Panc1 (cell line): Measurements from ENCODE around the gene RBBP6. TPM values are rescaled to one million over a fixed set of nuclear protein-coding genes. Genes with fewer than 3 reads are reported as not detected.
A peak's percentile ranks its signal among the peaks of the same experiment; 100 is the strongest.

ENCODE experiments used
- ATAC-seq: fragments of 200-7000 bp; cut with Tn5 transposase; 2 replicates; pipeline ENCODE4 v1.9.1; 2020; ENCODE audit warnings: mild to moderate bottlenecking, moderate library complexity
- BruUV-seq: library from RNA; stranded (reverse); fragments of 400-500 nt; replicated peaks from 2 replicates; lab custom pipeline; 2021; lab: Mats Ljungman, UMichigan
- CTCF ChIA-PET: fragments of 300-600 bp; sonication (Branson Sonifier 250); formaldehyde crosslinking; loops from one replicate; lab custom pipeline; 2022; ENCODE audit warnings: antibody characterized with exemption; lab: Charles Lee
- POLR2A ChIA-PET: fragments of 300-600 bp; sonication (Branson Sonifier 250); formaldehyde crosslinking; loops from one replicate; lab custom pipeline; 2022; ENCODE audit warnings: antibody characterized with exemption; lab: Charles Lee
- DNase-seq: peaks from one replicate; pipeline ENCODE4 v3.0.0-alpha.2; 2010; ENCODE audit warnings: low read depth, low spot score
- H3K27ac ChIP-seq: 2 replicates; pipeline ENCODE4 v1.5.1; 2011; ENCODE audit warnings: mild to moderate bottlenecking, low read length, inconsistent platforms
- H3K27me3 ChIP-seq: fragments of 200-500 bp; sonication (Bioruptor generic); 2 replicates; pipeline ENCODE4 v1.6.0; 2014; ENCODE audit warnings: low read length, inconsistent platforms; ENCODE audit not compliant: control insufficient read depth, insufficient read depth
- H3K36me3 ChIP-seq: fragments of 200-500 bp; sonication (Bioruptor generic); 2 replicates; pipeline ENCODE4 v1.5.1; 2014; ENCODE audit warnings: inconsistent platforms, mild to moderate bottlenecking, low read length, moderate library complexity; ENCODE audit not compliant: control insufficient read depth, insufficient read depth
- H3K4me1 ChIP-seq: 2 replicates; pipeline ENCODE4 v1.5.1; 2011; ENCODE audit warnings: inconsistent platforms, mild to moderate bottlenecking, low read length, moderate library complexity; ENCODE audit not compliant: control insufficient read depth, insufficient read depth
- H3K4me3 ChIP-seq, 2 experiments: 2 replicates each; pipeline ENCODE4 v1.5.1; 2011 to 2012; ENCODE audit warnings: low read depth in 2 of 2, low read length in 2 of 2, mild to moderate bottlenecking in 2 of 2, inconsistent platforms in 1 of 2, moderate library complexity in 1 of 2
- H3K9me3 ChIP-seq: fragments of 200-500 bp; sonication (Bioruptor generic); 2 replicates; pipeline ENCODE4 v1.5.1; 2014; ENCODE audit warnings: low read depth, mild to moderate bottlenecking, inconsistent platforms, low read length, moderate library complexity; ENCODE audit not compliant: control insufficient read depth, insufficient read depth
- POLR2AphosphoS5 ChIP-seq: IDR thresholded peaks from 2 replicates; pipeline ENCODE4 v1.6.1; 2012; ENCODE audit warnings: mild to moderate bottlenecking, low read depth, low read length, moderate library complexity
- SIN3A ChIP-seq: IDR thresholded peaks from 2 replicates; pipeline ENCODE4 v1.6.1; 2012; ENCODE audit warnings: low read depth, mild to moderate bottlenecking, low read length, moderate library complexity, borderline replicate concordance; ENCODE audit not compliant: insufficient read depth
- TCF7L2 ChIP-seq: IDR thresholded peaks from 2 replicates; pipeline ENCODE4 v1.6.1; 2011; ENCODE audit warnings: mild to moderate bottlenecking, low read depth, low read length, inconsistent platforms
- in situ Hi-C: cut with HindIII; loops from 2 replicates; pipeline ENCODE4 v1.10.0; 2016; ENCODE audit warnings: low sequenced_read_pairs, low pct_unique_long_range_greater_than_20kb
- intact Hi-C: fragments of 100-400 bp; cut with micrococcal nuclease; formaldehyde crosslinking; loops from one replicate; pipeline ENCODE4 v1.10.0; 2022; ENCODE audit not compliant: unreplicated experiment
- total RNA-seq: library from RNA; stranded (reverse); gene quantifications from one replicate; pipeline ENCODE4 v1.2.1, GENCODE V29; 2021; ENCODE audit not compliant: unreplicated experiment
- TF ChIP-seq, protein P1 (sequence below): fragments of 450-650 bp; IDR thresholded peaks from 2 replicates; pipeline ENCODE4 v1.5.1; 2017; ENCODE audit warnings: mild to moderate bottlenecking
- TF ChIP-seq, protein P2 (sequence below), 2 experiments: IDR thresholded peaks; 2 replicates each; pipeline ENCODE4 v1.6.1; 2011 to 2012; ENCODE audit warnings: low read depth in 2 of 2, control low read depth in 1 of 2, low read length in 1 of 2, mild to moderate bottlenecking in 1 of 2, moderate library complexity in 1 of 2; ENCODE audit not compliant: insufficient read depth in 1 of 2

RBBP6 gene
- total RNA-seq, 1 experiment from 2014 or later: 42.7 TPM

DNA sequence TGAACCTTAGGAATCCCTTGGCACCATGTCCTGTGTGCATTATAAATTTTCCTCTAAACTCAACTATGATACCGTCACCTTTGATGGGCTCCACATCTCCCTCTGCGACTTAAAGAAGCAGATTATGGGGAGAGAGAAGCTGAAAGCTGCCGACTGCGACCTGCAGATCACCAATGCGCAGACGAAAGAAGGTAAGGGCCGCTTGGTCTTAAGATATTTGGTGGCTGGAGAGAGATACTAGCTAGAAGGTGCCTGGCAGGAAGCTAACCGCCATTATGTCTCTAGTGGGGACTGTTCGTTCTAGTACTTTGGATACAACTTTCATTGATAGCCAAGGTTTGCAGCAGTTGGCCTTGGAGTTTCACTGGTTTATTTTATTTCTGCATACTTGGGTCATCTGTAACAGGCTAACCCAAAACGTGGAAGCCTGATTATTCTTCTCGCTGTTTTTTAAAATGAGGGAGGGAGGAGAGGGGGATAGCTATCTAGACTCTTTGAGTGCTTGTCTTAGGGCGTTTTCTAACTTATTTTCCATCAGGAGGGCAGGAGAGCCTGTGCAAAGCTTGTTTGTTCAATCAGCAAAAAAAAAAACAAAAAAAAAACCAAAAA lies 1.3 kb downstream of the RBBP6 start:
- H3K27me3 ChIP-seq: no peaks in the 10 kb centered on the region
- TF ChIP-seq POLR2AphosphoS5: no peak
- no peak for TF ChIP-seq SIN3A
- TF ChIP-seq, protein P1, sequence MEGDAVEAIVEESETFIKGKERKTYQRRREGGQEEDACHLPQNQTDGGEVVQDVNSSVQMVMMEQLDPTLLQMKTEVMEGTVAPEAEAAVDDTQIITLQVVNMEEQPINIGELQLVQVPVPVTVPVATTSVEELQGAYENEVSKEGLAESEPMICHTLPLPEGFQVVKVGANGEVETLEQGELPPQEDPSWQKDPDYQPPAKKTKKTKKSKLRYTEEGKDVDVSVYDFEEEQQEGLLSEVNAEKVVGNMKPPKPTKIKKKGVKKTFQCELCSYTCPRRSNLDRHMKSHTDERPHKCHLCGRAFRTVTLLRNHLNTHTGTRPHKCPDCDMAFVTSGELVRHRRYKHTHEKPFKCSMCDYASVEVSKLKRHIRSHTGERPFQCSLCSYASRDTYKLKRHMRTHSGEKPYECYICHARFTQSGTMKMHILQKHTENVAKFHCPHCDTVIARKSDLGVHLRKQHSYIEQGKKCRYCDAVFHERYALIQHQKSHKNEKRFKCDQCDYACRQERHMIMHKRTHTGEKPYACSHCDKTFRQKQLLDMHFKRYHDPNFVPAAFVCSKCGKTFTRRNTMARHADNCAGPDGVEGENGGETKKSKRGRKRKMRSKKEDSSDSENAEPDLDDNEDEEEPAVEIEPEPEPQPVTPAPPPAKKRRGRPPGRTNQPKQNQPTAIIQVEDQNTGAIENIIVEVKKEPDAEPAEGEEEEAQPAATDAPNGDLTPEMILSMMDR: no peak
- TF ChIP-seq, protein P2, sequence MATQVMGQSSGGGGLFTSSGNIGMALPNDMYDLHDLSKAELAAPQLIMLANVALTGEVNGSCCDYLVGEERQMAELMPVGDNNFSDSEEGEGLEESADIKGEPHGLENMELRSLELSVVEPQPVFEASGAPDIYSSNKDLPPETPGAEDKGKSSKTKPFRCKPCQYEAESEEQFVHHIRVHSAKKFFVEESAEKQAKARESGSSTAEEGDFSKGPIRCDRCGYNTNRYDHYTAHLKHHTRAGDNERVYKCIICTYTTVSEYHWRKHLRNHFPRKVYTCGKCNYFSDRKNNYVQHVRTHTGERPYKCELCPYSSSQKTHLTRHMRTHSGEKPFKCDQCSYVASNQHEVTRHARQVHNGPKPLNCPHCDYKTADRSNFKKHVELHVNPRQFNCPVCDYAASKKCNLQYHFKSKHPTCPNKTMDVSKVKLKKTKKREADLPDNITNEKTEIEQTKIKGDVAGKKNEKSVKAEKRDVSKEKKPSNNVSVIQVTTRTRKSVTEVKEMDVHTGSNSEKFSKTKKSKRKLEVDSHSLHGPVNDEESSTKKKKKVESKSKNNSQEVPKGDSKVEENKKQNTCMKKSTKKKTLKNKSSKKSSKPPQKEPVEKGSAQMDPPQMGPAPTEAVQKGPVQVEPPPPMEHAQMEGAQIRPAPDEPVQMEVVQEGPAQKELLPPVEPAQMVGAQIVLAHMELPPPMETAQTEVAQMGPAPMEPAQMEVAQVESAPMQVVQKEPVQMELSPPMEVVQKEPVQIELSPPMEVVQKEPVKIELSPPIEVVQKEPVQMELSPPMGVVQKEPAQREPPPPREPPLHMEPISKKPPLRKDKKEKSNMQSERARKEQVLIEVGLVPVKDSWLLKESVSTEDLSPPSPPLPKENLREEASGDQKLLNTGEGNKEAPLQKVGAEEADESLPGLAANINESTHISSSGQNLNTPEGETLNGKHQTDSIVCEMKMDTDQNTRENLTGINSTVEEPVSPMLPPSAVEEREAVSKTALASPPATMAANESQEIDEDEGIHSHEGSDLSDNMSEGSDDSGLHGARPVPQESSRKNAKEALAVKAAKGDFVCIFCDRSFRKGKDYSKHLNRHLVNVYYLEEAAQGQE (IDR thresholded peaks at IDR 0.05; ENCODE audit: insufficient read depth in 1 of 2, low read depth in 2 of 2, low read length in 1 of 2): no peak
- no peak for TF ChIP-seq TCF7L2
- DNase-seq (no peak), ATAC-seq (no peak)
- ChIA-PET CTCF (interaction anchor here (0.7 kb wide), 1 partner anchor 513 kb away, joined by 6 read pairs; no protein-coding TSS in a partner anchor), POLR2A (interaction anchor here (0.6 to 1.1 kb wide), 5 partner anchors 11 to 674 kb away, joined by 3 to 11 read pairs (median 6); no protein-coding TSS in a partner anchor)
- in situ Hi-C loops: no loop called here
- peak overlapping the region; percentile 93 to 96 for H3K4me3 ChIP-seq
- H3K9me3 ChIP-seq: no peaks in the 10 kb centered on the region
- H3K36me3 ChIP-seq: peaks cover 8% of the 10 kb centered on the region
- BruUV-seq: no TSS peak
- intact Hi-C loops: no loop called here
- peak overlapping the region; percentile 94 for H3K27ac ChIP-seq
- H3K4me1 ChIP-seq: peaks cover 21% of the 10 kb centered on the region

DNA sequence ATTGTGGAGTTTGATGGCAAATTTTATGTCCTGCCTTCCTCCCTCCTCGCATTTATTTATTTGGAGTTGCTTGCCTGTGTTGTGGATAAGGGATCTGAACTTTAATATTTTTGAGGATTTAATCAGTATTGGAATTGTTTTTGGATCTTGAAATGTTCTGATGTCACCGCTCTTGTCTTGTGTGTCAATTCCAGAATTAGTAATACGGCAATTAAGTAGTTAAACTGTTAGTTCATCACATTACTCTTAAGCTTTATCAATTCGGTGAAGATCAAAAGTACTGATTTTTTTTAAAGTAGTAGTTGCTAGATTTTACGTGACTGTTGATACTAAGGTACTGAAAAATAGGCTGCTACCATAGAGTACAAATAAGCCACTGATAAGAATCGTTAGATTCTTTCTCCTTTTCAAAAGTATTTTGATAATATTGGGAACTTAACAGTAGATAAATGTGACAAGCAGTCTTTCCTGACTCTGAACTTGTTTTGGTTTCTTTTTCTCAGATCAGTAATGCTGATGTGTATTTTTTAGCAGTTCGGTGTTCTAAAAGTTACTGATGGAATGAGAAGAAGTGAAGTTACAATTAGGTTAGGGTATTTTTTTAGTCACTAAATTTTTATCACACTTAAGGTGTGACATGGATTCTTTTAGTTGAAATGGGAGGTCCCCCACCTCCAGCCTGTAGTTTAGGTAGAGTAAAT lies 2.0 kb downstream of the RBBP6 start:
- DNase-seq: no peak
- in situ Hi-C loops: no loop called here
- peak overlapping the region; percentile 94 for H3K27ac ChIP-seq
- ATAC-seq: no peak
- H3K36me3 ChIP-seq: peaks cover 14% of the 10 kb centered on the region
- POLR2A ChIA-PET: interaction anchor here (0.6 to 1.1 kb wide), 8 partner anchors 8 to 673 kb away, joined by 3 to 11 read pairs (median 6); no protein-coding TSS in a partner anchor
- H3K9me3 ChIP-seq: no peaks in the 10 kb centered on the region
- peak overlapping the region; percentile 93 to 96 for H3K4me3 ChIP-seq
- TSS peak; percentile 47 for BruUV-seq
- peaks cover 21% of the 10 kb centered on the region for H3K4me1 ChIP-seq
- H3K27me3 ChIP-seq: no peaks in the 10 kb centered on the region
- TF ChIP-seq, protein P1: no peak
- TF ChIP-seq SIN3A: no peak
- TF ChIP-seq POLR2AphosphoS5: no peak
- no peak for TF ChIP-seq TCF7L2
- TF ChIP-seq, protein P2 (IDR thresholded peaks at IDR 0.05; ENCODE audit: insufficient read depth in 1 of 2, low read depth in 2 of 2, low read length in 1 of 2): no peak
- intact Hi-C loops: no loop called here
- CTCF ChIA-PET: interaction anchor here (0.7 to 1.5 kb wide), 3 partner anchors 24 to 513 kb away, joined by 3 to 6 read pairs (median 5); no protein-coding TSS in a partner anchor
